Measurements from ENCODE around the gene SETD1B.

Gene SETD1B

GRCh38 chr12:121796855-121797751 is 6.7 kb upstream of the SETD1B start:
- DNase-seq = peak; percentile 93

- DNase-seq = peak; percentile 42
These were observed 5.6 kb upstream of the SETD1B start for GRCh38 chr12:121797937-121798786.

- DNase-seq = no peak
These were observed 5.0 kb upstream of the SETD1B start for GRCh38 chr12:121798787-121799155.

- peak; percentile 77 for DNase-seq
These were observed 4.5 kb upstream of the SETD1B start for GRCh38 chr12:121799156-121799841.

GRCh38 chr12:121799842-121800693 is 3.7 kb upstream of the SETD1B start:
- peak; percentile 93 for DNase-seq

- DNase-seq = peak; percentile 78
These were observed 2.9 kb upstream of the SETD1B start for GRCh38 chr12:121800694-121801594.

GRCh38 chr12:121801595-121802484 is 2.0 kb upstream of the SETD1B start:
- no peak for DNase-seq

GRCh38 chr12:121802485-121802842 is 1.3 kb upstream of the SETD1B start:
- no peak for DNase-seq

GRCh38 chr12:121802843-121803698 is 738 bp upstream of the SETD1B start:
- peak; percentile 96 for DNase-seq

GRCh38 chr12:121804417-121805111 is 755 bp downstream of the SETD1B start:
- DNase-seq = peak; percentile 41

GRCh38 chr12:121805171-121806008 is 1.6 kb downstream of the SETD1B start:
- DNase-seq = peak; percentile 47

- peak; percentile 30 for DNase-seq
These were observed 2.3 kb downstream of the SETD1B start for GRCh38 chr12:121806009-121806545.

- peak; percentile 34 for DNase-seq
These were observed 3.0 kb downstream of the SETD1B start for GRCh38 chr12:121806546-121807423.

- DNase-seq = no peak
These were observed 4.0 kb downstream of the SETD1B start for GRCh38 chr12:121807642-121808347.

- DNase-seq = no peak
These were observed 4.8 kb downstream of the SETD1B start for GRCh38 chr12:121808623-121809022.
